ENCODE measurements around the gene USP15.

- TF ChIP-seq, protein P1, sequence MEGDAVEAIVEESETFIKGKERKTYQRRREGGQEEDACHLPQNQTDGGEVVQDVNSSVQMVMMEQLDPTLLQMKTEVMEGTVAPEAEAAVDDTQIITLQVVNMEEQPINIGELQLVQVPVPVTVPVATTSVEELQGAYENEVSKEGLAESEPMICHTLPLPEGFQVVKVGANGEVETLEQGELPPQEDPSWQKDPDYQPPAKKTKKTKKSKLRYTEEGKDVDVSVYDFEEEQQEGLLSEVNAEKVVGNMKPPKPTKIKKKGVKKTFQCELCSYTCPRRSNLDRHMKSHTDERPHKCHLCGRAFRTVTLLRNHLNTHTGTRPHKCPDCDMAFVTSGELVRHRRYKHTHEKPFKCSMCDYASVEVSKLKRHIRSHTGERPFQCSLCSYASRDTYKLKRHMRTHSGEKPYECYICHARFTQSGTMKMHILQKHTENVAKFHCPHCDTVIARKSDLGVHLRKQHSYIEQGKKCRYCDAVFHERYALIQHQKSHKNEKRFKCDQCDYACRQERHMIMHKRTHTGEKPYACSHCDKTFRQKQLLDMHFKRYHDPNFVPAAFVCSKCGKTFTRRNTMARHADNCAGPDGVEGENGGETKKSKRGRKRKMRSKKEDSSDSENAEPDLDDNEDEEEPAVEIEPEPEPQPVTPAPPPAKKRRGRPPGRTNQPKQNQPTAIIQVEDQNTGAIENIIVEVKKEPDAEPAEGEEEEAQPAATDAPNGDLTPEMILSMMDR (IDR thresholded peaks at IDR 0.05; ENCODE audit: poor library complexity), result peak; percentile 71
- TF ChIP-seq EZH2 (IDR thresholded peaks at IDR 0.05; ENCODE audit: borderline replicate concordance), result no peak
Observed at GRCh38 chr12:62210422-62210821, 49.8 kb upstream of the USP15 start.
